Colonic mucosa (tissue), 4 donors: ENCODE results near the gene HMGA1. TPM values are rescaled to one million over a fixed set of nuclear protein-coding genes. Genes with fewer than 3 reads are reported as not detected.

Experiments
- DNase-seq: peaks from one replicate; pipeline ENCODE4 v3.0.0-alpha.2; 2020
- H3K27ac ChIP-seq: fragments of 200-600 bp; one replicate; pipeline ENCODE4 v1.8.0; 2021
- H3K27me3 ChIP-seq: fragments of 200-600 bp; one replicate; pipeline ENCODE4 v1.8.0; 2021
- H3K36me3 ChIP-seq: fragments of 200-600 bp; one replicate; pipeline ENCODE4 v1.8.0; 2021
- H3K4me1 ChIP-seq: fragments of 200-600 bp; one replicate; pipeline ENCODE4 v1.8.0; 2021; ENCODE audit warnings: mild to moderate bottlenecking
- H3K4me3 ChIP-seq: fragments of 200-600 bp; one replicate; pipeline ENCODE4 v1.8.0; 2021
- H3K9ac ChIP-seq, 2 donors: one replicate each; pipeline ENCODE4 v1.7.0; 2013; ENCODE audit warnings: control low read depth in 2 of 2, low read depth in 2 of 2, low read length in 2 of 2
- H3K9me3 ChIP-seq: fragments of 200-600 bp; one replicate; pipeline ENCODE4 v1.8.0; 2021
- CTCF ChIP-seq: fragments of 200-600 bp; IDR thresholded peaks from one replicate; pipeline ENCODE4 v1.8.0; 2022; ENCODE audit warnings: antibody characterized with exemption, mild to moderate bottlenecking
- intact Hi-C: fragments of 100-400 bp; cut with DNase I; formaldehyde crosslinking; loops from one replicate; pipeline ENCODE4 v1.14.1; 2022
- total RNA-seq, 2 donors: library from RNA; stranded (reverse); fragmentation: NEBNext Ultra II Directional in 1 of 2; extraction: Animal tissue kit (Norgen Biotek cat#: 25700) in 1 of 2; gene quantifications; one replicate each; pipeline ENCODE4 v1.2.1, GENCODE V29; 2021
- donor health status: healthy.
- donor health status: DM: no; HTN: no; CAD: no.
- donor health status: DM: no; HTN: no; CAD: no.

HMGA1 gene
- total RNA-seq, 2 donors from 2014 or later, result 184 to 536 TPM

DNA sequence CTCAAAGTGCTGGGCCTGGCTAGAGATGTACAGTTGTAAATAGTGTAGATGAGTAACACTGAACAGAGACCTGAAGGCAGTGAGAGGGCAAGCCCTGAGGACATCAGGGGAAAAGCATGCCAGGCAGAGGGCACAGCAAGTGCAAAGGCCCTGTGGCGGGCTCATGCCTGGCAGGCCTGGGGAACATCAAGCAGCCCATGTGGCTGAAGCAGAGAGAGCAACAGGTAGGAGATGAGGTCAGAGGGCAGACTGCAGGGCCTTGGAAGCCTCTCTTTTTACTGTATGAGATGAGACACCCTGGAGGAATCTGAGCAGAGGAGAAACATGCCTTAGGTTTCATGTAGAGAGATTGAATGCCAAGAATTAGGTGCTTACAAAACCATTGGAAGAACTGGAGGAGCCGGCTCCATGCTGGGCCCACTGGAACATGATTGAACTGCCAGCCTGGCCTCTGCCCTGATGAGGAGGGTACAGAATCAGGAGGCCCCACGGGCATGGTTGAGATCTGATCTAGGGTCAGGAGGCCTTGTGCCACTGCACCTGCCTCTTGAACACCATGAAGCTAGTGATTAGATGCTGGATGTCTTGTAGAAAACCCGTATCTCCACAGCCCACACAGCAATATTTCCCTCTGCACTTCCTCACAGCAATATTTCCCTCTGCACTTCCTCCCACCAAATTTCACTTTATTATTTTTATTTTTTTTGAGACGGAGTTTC, 5.9 kb upstream of the HMGA1 start:
- intact Hi-C loops, result no loop called here
- no peaks in the 10 kb centered on the region for H3K4me1 ChIP-seq
- no peaks in the 10 kb centered on the region for H3K27me3 ChIP-seq
- DNase-seq, result no peak
- no peak overlapping the region for H3K27ac ChIP-seq
- H3K36me3 ChIP-seq, result no peaks in the 10 kb centered on the region
- no peaks in the 10 kb centered on the region for H3K9me3 ChIP-seq
- no peak overlapping the region for H3K4me3 ChIP-seq
- H3K9ac ChIP-seq, result no peak overlapping the region
- no peak for TF ChIP-seq CTCF

- no peak for DNase-seq
- Histone ChIP-seq H3K4me3 (no peak overlapping the region), H3K27me3 (no peaks in the 10 kb centered on the region), H3K27ac (no peak overlapping the region), H3K4me1 (no peaks in the 10 kb centered on the region), H3K9ac (no peak overlapping the region), H3K9me3 (no peaks in the 10 kb centered on the region), H3K36me3 (no peaks in the 10 kb centered on the region)
- intact Hi-C loops, result no loop called here
- no peak for TF ChIP-seq CTCF
Measured at GRCh38 chr6:34231566-34232336, 4.9 kb upstream of the HMGA1 start.

DNA sequence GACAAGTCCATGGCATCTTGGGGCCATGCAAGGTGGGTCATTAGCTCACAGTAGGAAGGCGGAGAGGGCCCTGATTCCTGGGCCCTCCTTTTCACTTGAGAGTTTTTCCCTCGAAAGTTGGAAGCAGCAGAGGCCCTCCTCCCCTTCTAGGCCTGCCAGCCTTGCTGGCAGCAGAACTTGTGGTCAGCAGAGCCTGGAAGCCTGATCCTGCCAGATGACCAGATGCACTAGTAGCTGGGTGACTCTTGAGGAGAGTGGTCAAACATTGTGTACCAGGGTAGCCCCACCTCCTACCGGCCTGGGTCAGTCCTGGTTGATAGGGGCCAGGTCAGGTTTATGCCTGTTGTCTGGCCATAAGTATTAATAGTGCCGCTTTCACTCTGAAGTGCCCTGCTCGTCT, 3.8 kb upstream of the HMGA1 start:
- no peak overlapping the region for H3K9ac ChIP-seq
- H3K27ac ChIP-seq, result no peak overlapping the region
- TF ChIP-seq CTCF, result no peak
- no peaks in the 10 kb centered on the region for H3K27me3 ChIP-seq
- no peak for DNase-seq
- no peak overlapping the region for H3K4me3 ChIP-seq
- intact Hi-C loops, result no loop called here
- no peaks in the 10 kb centered on the region for H3K9me3 ChIP-seq
- no peaks in the 10 kb centered on the region for H3K4me1 ChIP-seq
- no peaks in the 10 kb centered on the region for H3K36me3 ChIP-seq

DNA sequence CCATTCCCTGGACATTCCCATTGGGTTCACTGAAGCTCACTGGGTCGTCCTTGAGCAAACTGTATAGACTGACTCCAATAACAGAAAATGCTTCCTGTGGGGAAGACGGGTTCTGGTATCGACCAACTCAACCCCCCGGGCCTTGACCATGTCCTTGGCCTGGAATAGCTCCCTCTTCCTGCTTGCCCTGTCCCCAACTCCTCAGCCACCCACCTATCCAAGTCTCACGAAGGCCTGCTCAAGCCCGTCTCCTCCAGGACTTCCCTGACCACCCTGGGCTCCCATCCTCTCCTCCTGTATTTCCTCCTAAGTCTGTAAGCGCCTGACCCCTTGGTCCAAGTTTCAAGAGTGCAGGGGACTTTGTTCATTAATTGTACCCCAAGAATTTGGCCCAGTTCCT, 2.8 kb upstream of the HMGA1 start:
- Histone ChIP-seq H3K4me1 (no peaks in the 10 kb centered on the region), H3K27ac (no peak overlapping the region), H3K36me3 (no peaks in the 10 kb centered on the region), H3K27me3 (no peaks in the 10 kb centered on the region), H3K9ac (no peak overlapping the region), H3K9me3 (no peaks in the 10 kb centered on the region), H3K4me3 (no peak overlapping the region)
- intact Hi-C loops, result no loop called here
- DNase-seq, result no peak
- no peak for TF ChIP-seq CTCF

DNA sequence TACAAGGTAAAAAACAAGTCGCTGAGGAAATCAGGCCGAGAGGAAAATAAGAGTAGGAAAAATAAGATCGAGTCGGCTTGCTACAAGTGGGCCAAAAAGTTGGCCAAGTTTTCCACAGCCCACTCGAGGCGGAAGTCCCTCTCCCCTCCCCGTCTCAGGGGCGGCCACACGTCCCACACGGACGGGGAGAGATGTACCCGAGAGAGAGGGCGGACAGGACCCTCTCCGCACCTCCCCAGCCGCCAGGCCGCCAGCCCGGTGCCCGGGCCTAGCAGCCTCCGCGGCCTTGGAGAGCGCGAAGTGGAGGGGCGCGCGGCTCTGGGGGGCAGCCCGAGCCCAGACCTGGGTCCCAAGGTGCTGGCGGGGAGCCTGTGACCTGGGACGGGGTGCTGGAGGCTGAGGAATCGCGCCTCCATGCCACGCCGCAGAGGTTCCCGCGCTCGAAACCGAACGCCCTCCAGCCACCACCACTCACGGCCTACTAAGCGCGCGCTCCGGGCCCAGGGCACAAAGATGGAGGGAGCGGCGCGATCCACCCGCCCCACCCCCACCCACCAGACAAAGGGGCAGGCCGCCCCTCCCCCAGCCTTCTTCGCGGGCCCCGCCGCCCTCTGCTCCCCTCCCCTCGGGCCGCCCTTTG, 1.9 kb upstream of the HMGA1 start:
- intact Hi-C loops, result no loop called here
- no peaks in the 10 kb centered on the region for H3K4me1 ChIP-seq
- no peak for TF ChIP-seq CTCF
- no peaks in the 10 kb centered on the region for H3K36me3 ChIP-seq
- no peaks in the 10 kb centered on the region for H3K9me3 ChIP-seq
- no peaks in the 10 kb centered on the region for H3K27me3 ChIP-seq
- H3K4me3 ChIP-seq, result no peak overlapping the region
- DNase-seq, result no peak
- H3K9ac ChIP-seq, result no peak overlapping the region
- H3K27ac ChIP-seq, result peak overlapping the region; percentile 95
